ENCODE data around the gene PPP2R5C.

PPP2R5C gene

GRCh38 chr14:101907619-101908018 lies 146.1 kb downstream of the PPP2R5C start:
- no peaks in the 10 kb centered on the region for H3K4me1 ChIP-seq (ENCODE audit: insufficient read depth, low read length)
- peaks cover 68% of the 10 kb centered on the region for H3K36me3 ChIP-seq (ENCODE audit: insufficient read depth, low read depth, low read length)
- no peak overlapping the region for H3K27ac ChIP-seq (ENCODE audit: low read length)
- no peaks in the 10 kb centered on the region for H3K27me3 ChIP-seq (ENCODE audit: insufficient read depth, low read length)
- no peak overlapping the region for H3K4me3 ChIP-seq (ENCODE audit: low read length)
- H3K9ac ChIP-seq (ENCODE audit: low read depth, low read length): no peak overlapping the region
- no peaks in the 10 kb centered on the region for H3K9me3 ChIP-seq (ENCODE audit: insufficient read depth, low read depth, low read length)

GRCh38 chr14:101908795-101909194 lies 147.3 kb downstream of the PPP2R5C start:
- Histone ChIP-seq H3K9ac (ENCODE audit: low read depth, low read length) (no peak overlapping the region), H3K27ac (ENCODE audit: low read length) (no peak overlapping the region), H3K27me3 (ENCODE audit: insufficient read depth, low read length) (no peaks in the 10 kb centered on the region), H3K4me1 (ENCODE audit: insufficient read depth, low read length) (no peaks in the 10 kb centered on the region), H3K4me3 (ENCODE audit: low read length) (no peak overlapping the region), H3K9me3 (ENCODE audit: insufficient read depth, low read depth, low read length) (no peaks in the 10 kb centered on the region), H3K36me3 (ENCODE audit: insufficient read depth, low read depth, low read length) (peaks cover 69% of the 10 kb centered on the region)

GRCh38 chr14:101909371-101910096 lies 148.0 kb downstream of the PPP2R5C start:
- H3K9ac ChIP-seq (ENCODE audit: low read depth, low read length): no peak overlapping the region
- no peak overlapping the region for H3K27ac ChIP-seq (ENCODE audit: low read length)
- peaks cover 66% of the 10 kb centered on the region for H3K36me3 ChIP-seq (ENCODE audit: insufficient read depth, low read depth, low read length)
- no peak overlapping the region for H3K4me3 ChIP-seq (ENCODE audit: low read length)
- no peaks in the 10 kb centered on the region for H3K27me3 ChIP-seq (ENCODE audit: insufficient read depth, low read length)
- no peaks in the 10 kb centered on the region for H3K4me1 ChIP-seq (ENCODE audit: insufficient read depth, low read length)
- no peaks in the 10 kb centered on the region for H3K9me3 ChIP-seq (ENCODE audit: insufficient read depth, low read depth, low read length)

- no peaks in the 10 kb centered on the region for H3K27me3 ChIP-seq (ENCODE audit: insufficient read depth, low read length)
- no peak overlapping the region for H3K4me3 ChIP-seq (ENCODE audit: low read length)
- no peak overlapping the region for H3K27ac ChIP-seq (ENCODE audit: low read length)
- no peak overlapping the region for H3K9ac ChIP-seq (ENCODE audit: low read depth, low read length)
- H3K36me3 ChIP-seq (ENCODE audit: insufficient read depth, low read depth, low read length): peaks cover 46% of the 10 kb centered on the region
- H3K9me3 ChIP-seq (ENCODE audit: insufficient read depth, low read depth, low read length): no peaks in the 10 kb centered on the region
- peaks cover 12% of the 10 kb centered on the region for H3K4me1 ChIP-seq (ENCODE audit: insufficient read depth, low read length)
Observed at GRCh38 chr14:101912841-101913240, 151.3 kb downstream of the PPP2R5C start.

GRCh38 chr14:101914083-101914482 lies 152.6 kb downstream of the PPP2R5C start:
- Histone ChIP-seq H3K4me3 (ENCODE audit: low read length) (no peak overlapping the region), H3K4me1 (ENCODE audit: insufficient read depth, low read length) (peaks cover 20% of the 10 kb centered on the region), H3K9ac (ENCODE audit: low read depth, low read length) (no peak overlapping the region), H3K36me3 (ENCODE audit: insufficient read depth, low read depth, low read length) (peaks cover 37% of the 10 kb centered on the region), H3K27me3 (ENCODE audit: insufficient read depth, low read length) (no peaks in the 10 kb centered on the region), H3K9me3 (ENCODE audit: insufficient read depth, low read depth, low read length) (no peaks in the 10 kb centered on the region), H3K27ac (ENCODE audit: low read length) (no peak overlapping the region)

- H3K36me3 ChIP-seq (ENCODE audit: insufficient read depth, low read depth, low read length): peaks cover 25% of the 10 kb centered on the region
- no peaks in the 10 kb centered on the region for H3K27me3 ChIP-seq (ENCODE audit: insufficient read depth, low read length)
- no peak overlapping the region for H3K27ac ChIP-seq (ENCODE audit: low read length)
- H3K4me1 ChIP-seq (ENCODE audit: insufficient read depth, low read length): peaks cover 23% of the 10 kb centered on the region
- no peak overlapping the region for H3K4me3 ChIP-seq (ENCODE audit: low read length)
- H3K9ac ChIP-seq (ENCODE audit: low read depth, low read length): no peak overlapping the region
- no peaks in the 10 kb centered on the region for H3K9me3 ChIP-seq (ENCODE audit: insufficient read depth, low read depth, low read length)
Observed at GRCh38 chr14:101915871-101916815, 154.6 kb downstream of the PPP2R5C start.

GRCh38 chr14:101916816-101917412 lies 155.4 kb downstream of the PPP2R5C start:
- no peaks in the 10 kb centered on the region for H3K9me3 ChIP-seq (ENCODE audit: insufficient read depth, low read depth, low read length)
- H3K4me1 ChIP-seq (ENCODE audit: insufficient read depth, low read length): peaks cover 23% of the 10 kb centered on the region
- no peak overlapping the region; the same call in 1 of the 2 replicates for H3K4me3 ChIP-seq (ENCODE audit: low read length)
- H3K9ac ChIP-seq (ENCODE audit: low read depth, low read length): peak overlapping the region; percentile 41; the same call in 1 of the 2 replicates
- H3K27ac ChIP-seq (ENCODE audit: low read length): peak overlapping the region; percentile 8
- no peaks in the 10 kb centered on the region for H3K27me3 ChIP-seq (ENCODE audit: insufficient read depth, low read length)
- H3K36me3 ChIP-seq (ENCODE audit: insufficient read depth, low read depth, low read length): peaks cover 26% of the 10 kb centered on the region

GRCh38 chr14:101917413-101918017 lies 156.0 kb downstream of the PPP2R5C start:
- H3K4me3 ChIP-seq (ENCODE audit: low read length): peak overlapping the region; percentile 55
- peak overlapping the region; percentile 14 for H3K27ac ChIP-seq (ENCODE audit: low read length)
- H3K9ac ChIP-seq (ENCODE audit: low read depth, low read length): peak overlapping the region; percentile 41; the same call in 1 of the 2 replicates

GRCh38 chr14:101918065-101918989 lies 156.8 kb downstream of the PPP2R5C start:
- H3K9me3 ChIP-seq (ENCODE audit: insufficient read depth, low read depth, low read length): no peaks in the 10 kb centered on the region
- peaks cover 16% of the 10 kb centered on the region for H3K36me3 ChIP-seq (ENCODE audit: insufficient read depth, low read depth, low read length)
- peak overlapping the region; percentile 14 for H3K27ac ChIP-seq (ENCODE audit: low read length)
- H3K9ac ChIP-seq (ENCODE audit: low read depth, low read length): peak overlapping the region; percentile 16; the same call in 1 of the 2 replicates
- peak overlapping the region; percentile 55 for H3K4me3 ChIP-seq (ENCODE audit: low read length)
- H3K27me3 ChIP-seq (ENCODE audit: insufficient read depth, low read length): no peaks in the 10 kb centered on the region
- peaks cover 23% of the 10 kb centered on the region for H3K4me1 ChIP-seq (ENCODE audit: insufficient read depth, low read length)

More at GRCh38 chr14:101917413-101918017, 156.0 kb downstream of the PPP2R5C start:
- no peaks in the 10 kb centered on the region for H3K9me3 ChIP-seq (ENCODE audit: insufficient read depth, low read depth, low read length)
- no peaks in the 10 kb centered on the region for H3K27me3 ChIP-seq (ENCODE audit: insufficient read depth, low read length)
- H3K4me1 ChIP-seq (ENCODE audit: insufficient read depth, low read length): peaks cover 23% of the 10 kb centered on the region
- peaks cover 22% of the 10 kb centered on the region for H3K36me3 ChIP-seq (ENCODE audit: insufficient read depth, low read depth, low read length)

- Histone ChIP-seq H3K4me3 (ENCODE audit: low read length) (no peak overlapping the region), H3K4me1 (ENCODE audit: insufficient read depth, low read length) (peaks cover 23% of the 10 kb centered on the region), H3K9me3 (ENCODE audit: insufficient read depth, low read depth, low read length) (no peaks in the 10 kb centered on the region), H3K9ac (ENCODE audit: low read depth, low read length) (no peak overlapping the region), H3K27ac (ENCODE audit: low read length) (no peak overlapping the region), H3K36me3 (ENCODE audit: insufficient read depth, low read depth, low read length) (0 out of 2 replicates have a peak, but pooled peaks cover 3% of the 10 kb centered on the region), H3K27me3 (ENCODE audit: insufficient read depth, low read length) (no peaks in the 10 kb centered on the region)
Observed at GRCh38 chr14:101920271-101920670, 158.8 kb downstream of the PPP2R5C start.

All from iPS-20b (cell line).